NCI-H748 (cell line): ENCODE results near the gene RABL6.

Experiments
- DNase-seq: peaks from one replicate; lab custom pipeline; 2025; ENCODE audit not compliant: unreplicated experiment; lab: John Stamatoyannopoulos, UW

Gene RABL6

DNA sequence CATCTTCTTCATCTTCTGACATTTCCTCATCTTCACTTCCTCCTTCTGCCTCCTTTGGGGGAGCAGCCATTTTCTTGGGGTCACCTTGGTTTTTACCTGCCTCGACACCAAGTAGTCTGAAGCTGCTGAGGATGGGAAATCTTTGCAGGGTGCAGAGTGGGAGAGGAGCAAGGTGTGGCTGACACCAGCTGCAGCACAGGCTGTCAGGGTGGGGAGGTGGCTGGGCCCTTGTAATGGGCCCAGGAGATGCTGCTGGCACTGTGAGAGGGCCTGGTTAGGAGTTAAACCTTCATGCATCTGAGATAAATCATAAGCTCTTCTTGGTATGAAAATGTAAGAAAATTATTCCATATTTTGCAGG lies 7.7 kb downstream of the RABL6 start:
- no peak for DNase-seq

GRCh38 chr9:136820971-136821825 lies 13.4 kb downstream of the RABL6 start:
- no peak for DNase-seq

- no peak for DNase-seq
Measured at GRCh38 chr9:136821826-136822544, 14.2 kb downstream of the RABL6 start.

- peak; percentile 31 for DNase-seq
Measured at GRCh38 chr9:136823136-136824046, 15.6 kb downstream of the RABL6 start.

GRCh38 chr9:136824496-136825225 lies 16.9 kb downstream of the RABL6 start:
- DNase-seq, result no peak

- no peak for DNase-seq
Measured at GRCh38 chr9:136825295-136826187, 17.8 kb downstream of the RABL6 start.

GRCh38 chr9:136826188-136826541 lies 18.4 kb downstream of the RABL6 start:
- DNase-seq, result no peak

GRCh38 chr9:136826703-136827582 lies 19.2 kb downstream of the RABL6 start:
- no peak for DNase-seq

GRCh38 chr9:136827794-136828473 lies 20.2 kb downstream of the RABL6 start:
- DNase-seq, result no peak

DNA sequence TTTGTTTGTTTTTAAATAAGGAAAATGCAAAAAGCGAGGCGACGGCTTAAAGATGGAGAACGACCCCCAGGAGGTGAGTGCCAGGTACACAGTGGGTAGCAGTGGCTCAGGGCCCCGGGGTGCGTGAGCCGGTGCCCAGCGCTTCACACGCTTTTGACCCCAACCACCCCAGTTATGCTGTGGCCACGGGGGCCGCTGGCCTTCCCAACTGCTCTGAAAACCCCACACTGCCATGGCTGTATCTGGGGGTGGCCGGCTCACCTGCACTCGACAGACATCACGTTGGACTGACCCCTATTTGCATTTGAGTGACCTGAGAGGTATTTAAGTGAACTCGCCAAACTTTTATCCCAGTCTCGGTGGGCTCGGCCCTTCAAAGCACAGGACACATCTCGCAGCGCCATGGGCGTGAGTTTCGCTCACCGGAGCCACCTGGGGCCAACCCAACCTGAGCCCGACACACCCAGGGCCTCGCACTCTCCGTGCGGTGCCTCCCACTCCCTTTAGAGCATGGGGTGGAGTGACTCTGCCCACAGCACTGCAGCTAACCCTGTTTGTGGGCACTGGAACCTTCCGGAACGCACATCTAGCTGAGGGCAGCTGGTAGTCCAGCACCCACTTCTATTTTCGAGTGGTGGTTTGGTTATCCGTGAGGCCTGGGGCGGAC lies 20.9 kb downstream of the RABL6 start:
- DNase-seq, result no peak

- no peak for DNase-seq
Measured at GRCh38 chr9:136829412-136829811, 21.7 kb downstream of the RABL6 start.

- no peak for DNase-seq
Measured at GRCh38 chr9:136829981-136830885, 22.5 kb downstream of the RABL6 start.

- DNase-seq, result no peak
Measured at GRCh38 chr9:136831002-136831719, 23.4 kb downstream of the RABL6 start.

DNA sequence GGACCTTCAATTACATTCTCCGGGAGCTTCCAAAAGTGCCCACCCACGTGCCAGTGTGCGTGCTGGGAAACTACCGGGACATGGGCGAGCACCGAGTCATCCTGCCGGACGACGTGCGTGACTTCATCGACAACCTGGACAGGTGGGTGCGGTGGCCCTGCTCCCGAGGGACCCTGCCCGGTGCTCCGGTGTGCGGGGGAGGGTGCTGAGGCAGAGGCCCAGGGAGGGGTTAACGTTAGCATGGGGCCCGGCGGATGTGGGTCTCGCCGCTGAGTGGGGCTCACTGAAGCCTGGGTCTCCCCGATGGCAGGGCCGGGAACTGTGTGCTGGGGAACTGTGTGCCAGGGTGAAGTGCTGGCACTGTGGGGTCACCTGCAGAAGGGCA lies 24.0 kb downstream of the RABL6 start:
- no peak for DNase-seq

- no peak for DNase-seq
Measured at GRCh38 chr9:136832581-136832980, 24.8 kb downstream of the RABL6 start.
